HepG2 (cell line): Measurements from ENCODE around the gene COPS8. TPM values are rescaled to one million over a fixed set of nuclear protein-coding genes. Genes with fewer than 3 reads are reported as not detected.
A peak's percentile ranks its signal among the peaks of the same experiment; 100 is the strongest.

Experiments used
- ATF3 ChIP-seq: sonication (generic); formaldehyde crosslinking; IDR thresholded peaks from 2 replicates; pipeline ENCODE4 v1.4.0; 2020; ENCODE audit warnings: missing genetic modification reagents
- CEBPB ChIP-seq: IDR thresholded peaks from 2 replicates; pipeline ENCODE4 v1.6.1; 2011; ENCODE audit warnings: low read depth, low read length, improper control_type of control experiment, borderline replicate concordance
- CREB3 ChIP-seq: sonication (generic); formaldehyde crosslinking; IDR thresholded peaks from 2 replicates; pipeline ENCODE4 v1.5.0; 2020; ENCODE audit warnings: missing genetic modification reagents
- E2F2 ChIP-seq: sonication (generic); formaldehyde crosslinking; IDR thresholded peaks from 2 replicates; pipeline ENCODE4 v1.4.0; 2020; ENCODE audit warnings: missing genetic modification reagents, borderline replicate concordance
- GZF1 ChIP-seq: sonication (generic); formaldehyde crosslinking; IDR thresholded peaks from 2 replicates; pipeline ENCODE4 v1.5.1; 2020; ENCODE audit warnings: mild to moderate bottlenecking, missing genetic modification reagents
- KLF13 ChIP-seq: sonication (generic); formaldehyde crosslinking; IDR thresholded peaks from 2 replicates; pipeline ENCODE4 v1.4.0; 2020; ENCODE audit warnings: mild to moderate bottlenecking, missing genetic modification reagents
- NFYB ChIP-seq: sonication (generic); formaldehyde crosslinking; IDR thresholded peaks from 2 replicates; pipeline ENCODE4 v1.4.0; 2020; ENCODE audit warnings: missing genetic modification reagents
- NFYC ChIP-seq: IDR thresholded peaks from 2 replicates; pipeline ENCODE4 v1.6.1; 2016; ENCODE audit warnings: missing genetic modification reagents, missing compliant biosample characterization
- PLRG1 ChIP-seq: fragments of 450-650 bp; conservative IDR thresholded peaks from 2 replicates; pipeline ENCODE4 v1.6.1; 2016
- RBM39 ChIP-seq: fragments of 200-400 bp; formaldehyde crosslinking; IDR thresholded peaks from one replicate; pipeline ENCODE4 v1.6.1; 2018; ENCODE audit warnings: antibody characterized with exemption, mild to moderate bottlenecking, low read depth, low read length; ENCODE audit not compliant: poor library complexity, severe bottlenecking
- SIX1 ChIP-seq: sonication (generic); formaldehyde crosslinking; IDR thresholded peaks from 2 replicates; pipeline ENCODE4 v1.4.0; 2020; ENCODE audit warnings: missing genetic modification reagents, borderline replicate concordance
- SMC3 ChIP-seq: IDR thresholded peaks from 2 replicates; pipeline ENCODE4 v1.6.1; 2011; ENCODE audit warnings: low read length, improper control_type of control experiment
- SOX6 ChIP-seq, 2 experiments: fragments of 450-650 bp in 1 of 2; sonication (generic) in 1 of 2; formaldehyde crosslinking in 1 of 2; IDR thresholded peaks; 2 replicates each; pipeline versions ENCODE4 v1.4.0 to v1.6.1; 2017 to 2020; ENCODE audit warnings: antibody characterized with exemption in 1 of 2, mild to moderate bottlenecking in 1 of 2, missing genetic modification reagents in 1 of 2
- SRF ChIP-seq: IDR thresholded peaks from 2 replicates; pipeline ENCODE4 v1.6.1; 2011; ENCODE audit warnings: mild to moderate bottlenecking, low read depth, low read length, moderate library complexity
- TCF12 ChIP-seq, 2 experiments: fragments of 450-650 bp in 1 of 2; sonication (generic) in 1 of 2; formaldehyde crosslinking in 1 of 2; IDR thresholded peaks; 2 replicates each; pipeline versions ENCODE4 v1.6.1 to v1.8.0; 2017 to 2022; ENCODE audit warnings: antibody characterized with exemption in 1 of 2, mild to moderate bottlenecking in 1 of 2, missing genetic modification reagents in 1 of 2, moderate library complexity in 1 of 2
- YY1 ChIP-seq: IDR thresholded peaks from 2 replicates; pipeline ENCODE4 v1.6.1; 2011; ENCODE audit warnings: low read length, low read depth, moderate library complexity, mild to moderate bottlenecking; ENCODE audit not compliant: insufficient read depth, insufficient replicate concordance
- ZBTB42 ChIP-seq: sonication (generic); formaldehyde crosslinking; IDR thresholded peaks from 2 replicates; pipeline ENCODE4 v1.5.0; 2020; ENCODE audit warnings: mild to moderate bottlenecking, missing genetic modification reagents
- ZKSCAN1 ChIP-seq: fragments of 150-350 bp; IDR thresholded peaks from 2 replicates; pipeline ENCODE4 v1.6.1; 2014; ENCODE audit warnings: low read length
- ZNF468 ChIP-seq: sonication (generic); formaldehyde crosslinking; IDR thresholded peaks from 2 replicates; pipeline ENCODE4 v1.8.0; 2022; ENCODE audit warnings: mild to moderate bottlenecking, moderate library complexity, missing genetic modification reagents
- ZNF496 ChIP-seq: sonication (generic); formaldehyde crosslinking; IDR thresholded peaks from 2 replicates; pipeline ENCODE4 v1.8.1; 2023; ENCODE audit warnings: mild to moderate bottlenecking, moderate library complexity, missing genetic modification reagents; ENCODE audit not compliant: insufficient replicate concordance
- ZNF558 ChIP-seq: sonication (generic); formaldehyde crosslinking; IDR thresholded peaks from 2 replicates; pipeline ENCODE4 v1.9.0; 2022; ENCODE audit warnings: mild to moderate bottlenecking, missing genetic modification reagents, borderline replicate concordance
- ZNF562 ChIP-seq: sonication (generic); formaldehyde crosslinking; IDR thresholded peaks from 2 replicates; pipeline ENCODE4 v1.8.0; 2022; ENCODE audit warnings: missing genetic modification reagents, borderline replicate concordance
- ZNF614 ChIP-seq: IDR thresholded peaks from 2 replicates; pipeline ENCODE4 v1.6.1; 2018; ENCODE audit warnings: missing biosample characterization, missing genetic modification reagents, inconsistent platforms, borderline replicate concordance
- ZNF691 ChIP-seq: sonication (generic); formaldehyde crosslinking; IDR thresholded peaks from 2 replicates; pipeline ENCODE4 v1.4.0; 2020; ENCODE audit warnings: missing genetic modification reagents, low read depth, mild to moderate bottlenecking, borderline replicate concordance
- ZNF724P ChIP-seq: sonication (generic); formaldehyde crosslinking; IDR thresholded peaks from 2 replicates; pipeline ENCODE4 v1.8.0; 2022; ENCODE audit warnings: missing genetic modification reagents, borderline replicate concordance
- ZNF790 ChIP-seq: sonication (generic); formaldehyde crosslinking; IDR thresholded peaks from 2 replicates; pipeline ENCODE4 v1.8.0; 2022; ENCODE audit warnings: missing genetic modification reagents, mild to moderate bottlenecking, borderline replicate concordance
- ZNF839 ChIP-seq: sonication (generic); formaldehyde crosslinking; IDR thresholded peaks from 2 replicates; pipeline ENCODE4 v1.4.0; 2020; ENCODE audit warnings: missing genetic modification reagents, mild to moderate bottlenecking, borderline replicate concordance
- polyA plus RNA-seq, 8 experiments: library from polyadenylated mRNA; depleted of rRNA in 3 of 8; stranded (reverse) in 7 of 8; unstranded in 1 of 8; fragments of >200 nt; fragmentation: Illumina TruSeq in 4 of 8; extraction: Trizol in 4 of 8; gene quantifications; 2 replicates each; pipeline versions ENCODE4 v1.2.1 to v1.2.3, GENCODE V29; 2011 to 2016; ENCODE audit warnings: low read depth in 4 of 8, missing spikeins in 1 of 8, mixed read lengths in 1 of 8; ENCODE audit not compliant: insufficient read depth in 1 of 8
- total RNA-seq, 5 experiments: library from RNA; depleted of rRNA; stranded (reverse); fragments of >200 nt; fragmentation: Illumina TruSeq; extraction: Trizol; gene quantifications; 2 replicates each; pipeline ENCODE4 v1.2.3, GENCODE V29; 2016; ENCODE audit warnings: low read depth in 1 of 5

The COPS8 gene
- total and polyA plus RNA-seq, 2 of the 13 experiments (the other 11 are each of a cell fraction or from before 2014, with no cell fraction given): 86.3 to 96.6 TPM

GRCh38 chr2:237075749-237076599, 9.7 kb upstream of the COPS8 start (continued):
- TF ChIP-seq CEBPB (no peak), PLRG1 (no peak), SRF (peak; percentile 44; the same call in 1 of the 2 replicates), SOX6 (IDR thresholded peaks at IDR 0.05) (no peak), SOX6 (CRISPR knock-in tag; IDR thresholded peaks at IDR 0.05) (peak; percentile 91), NFYC (CRISPR knock-in tag) (peak; percentile 88), YY1 (peak; percentile 63), ZNF468 (CRISPR knock-in tag) (0 out of 2 replicates have a peak, but pooled peaks have one; percentile 50), ATF3 (CRISPR knock-in tag) (peak; percentile 59), ZNF790 (no peak), SMC3 (0 out of 2 replicates have a peak, but pooled peaks have one; percentile 2), ZNF724P (CRISPR knock-in tag) (no peak), ZNF496 (no peak), ZKSCAN1 (no peak), KLF13 (no peak), SIX1 (CRISPR knock-in tag) (peak; percentile 85), ZNF562 (no peak), GZF1 (CRISPR knock-in tag) (peak; percentile 86; the same call in 1 of the 2 replicates), E2F2 (CRISPR knock-in tag) (no peak), CREB3 (no peak; the same call in 1 of the 2 replicates), ZNF691 (CRISPR knock-in tag) (peak; percentile 27; the same call in 1 of the 2 replicates), TCF12 (IDR thresholded peaks at IDR 0.05) (no peak), TCF12 (CRISPR knock-in tag; IDR thresholded peaks at IDR 0.05) (no peak), ZNF558 (CRISPR knock-in tag) (no peak), ZNF839 (no peak), RBM39 (peak; percentile 50), ZBTB42 (CRISPR knock-in tag) (no peak), NFYB (peak; percentile 91), ZNF614 (CRISPR knock-in tag) (peak; percentile 83; the same call in 1 of the 2 replicates)
